HepG2 (cell line): ENCODE data around the gene ZNF839. TPM values are rescaled to one million over a fixed set of nuclear protein-coding genes. Genes with fewer than 3 reads are reported as not detected.

Experiments
- AGO2 ChIP-seq: fragments of 200-400 bp; formaldehyde crosslinking; optimal IDR thresholded peaks from 2 replicates; pipeline ENCODE3; 2017; ENCODE audit warnings: mild to moderate bottlenecking, low read depth, low read length, moderate library complexity
- EEA1 ChIP-seq: sonication (generic); formaldehyde crosslinking; IDR thresholded peaks from 2 replicates; pipeline ENCODE4 v1.5.1; 2020; ENCODE audit warnings: mild to moderate bottlenecking, missing genetic modification reagents, borderline replicate concordance
- HOXD1 ChIP-seq: sonication (generic); formaldehyde crosslinking; IDR thresholded peaks from 2 replicates; pipeline ENCODE4 v1.5.0; 2020; ENCODE audit warnings: missing genetic modification reagents
- NFYC ChIP-seq: IDR thresholded peaks from 2 replicates; pipeline ENCODE4 v1.6.1; 2016; ENCODE audit warnings: missing genetic modification reagents, missing compliant biosample characterization
- NR2F2 ChIP-seq: IDR thresholded peaks from 2 replicates; pipeline ENCODE4 v1.6.1; 2012; ENCODE audit warnings: low read depth, inconsistent platforms, borderline replicate concordance
- NR3C1 ChIP-seq: sonication (generic); formaldehyde crosslinking; IDR thresholded peaks from 2 replicates; pipeline ENCODE4 v1.4.0; 2020; ENCODE audit warnings: missing genetic modification reagents
- RFX1 ChIP-seq: fragments of 450-650 bp; IDR thresholded peaks from 2 replicates; pipeline ENCODE4 v1.6.1; 2017
- SMAD3 ChIP-seq: sonication (generic); formaldehyde crosslinking; IDR thresholded peaks from 2 replicates; pipeline ENCODE4 v1.4.0; 2020; ENCODE audit warnings: missing genetic modification reagents
- SP4 ChIP-seq: sonication (generic); formaldehyde crosslinking; IDR thresholded peaks from 2 replicates; pipeline ENCODE4 v1.8.1; 2023; ENCODE audit warnings: mild to moderate bottlenecking, missing genetic modification reagents
- STAG1 ChIP-seq: sonication (generic); formaldehyde crosslinking; IDR thresholded peaks from 2 replicates; pipeline ENCODE4 v1.4.0; 2020; ENCODE audit warnings: missing genetic modification reagents
- TBX2 ChIP-seq: sonication (generic); formaldehyde crosslinking; IDR thresholded peaks from 2 replicates; pipeline ENCODE4 v1.5.0; 2020; ENCODE audit warnings: missing genetic modification reagents, mild to moderate bottlenecking, borderline replicate concordance
- ZFY ChIP-seq: sonication (generic); formaldehyde crosslinking; IDR thresholded peaks from 2 replicates; pipeline ENCODE4 v1.4.0; 2020; ENCODE audit warnings: missing genetic modification reagents
- ZNF160 ChIP-seq: sonication (generic); formaldehyde crosslinking; IDR thresholded peaks from 2 replicates; pipeline ENCODE4 v1.8.0; 2022; ENCODE audit warnings: mild to moderate bottlenecking, inconsistent platforms, missing genetic modification reagents
- ZNF24 ChIP-seq: fragments of 450-650 bp; IDR thresholded peaks from 2 replicates; pipeline ENCODE4 v1.6.1; 2017; ENCODE audit warnings: antibody characterized with exemption, mild to moderate bottlenecking
- ZNF350 ChIP-seq: sonication (generic); formaldehyde crosslinking; IDR thresholded peaks from 2 replicates; pipeline ENCODE4 v1.4.0; 2020; ENCODE audit warnings: mild to moderate bottlenecking, low read depth, missing genetic modification reagents, borderline replicate concordance
- ZNF530 ChIP-seq: sonication (generic); formaldehyde crosslinking; IDR thresholded peaks from 2 replicates; pipeline ENCODE4 v1.5.0; 2020; ENCODE audit warnings: low read depth, mild to moderate bottlenecking, missing genetic modification reagents
- ZNF7 ChIP-seq: IDR thresholded peaks from 2 replicates; pipeline ENCODE4 v1.6.1; 2016; ENCODE audit warnings: missing biosample characterization, missing genetic modification reagents
- ZNF891 ChIP-seq: sonication (generic); formaldehyde crosslinking; IDR thresholded peaks from 2 replicates; pipeline ENCODE4 v1.5.0; 2020; ENCODE audit warnings: mild to moderate bottlenecking, missing genetic modification reagents
- ZSCAN12 ChIP-seq: sonication (generic); formaldehyde crosslinking; IDR thresholded peaks from 2 replicates; pipeline ENCODE4 v1.9.0; 2021; ENCODE audit warnings: mild to moderate bottlenecking, missing genetic modification reagents
- polyA plus RNA-seq, 8 experiments: library from polyadenylated mRNA; depleted of rRNA in 3 of 8; stranded (reverse) in 7 of 8; unstranded in 1 of 8; fragments of >200 nt; fragmentation: Illumina TruSeq in 4 of 8; extraction: Trizol in 4 of 8; gene quantifications; 2 replicates each; pipeline versions ENCODE4 v1.2.1 to v1.2.3, GENCODE V29; 2011 to 2016; ENCODE audit warnings: low read depth in 4 of 8, missing spikeins in 1 of 8, mixed read lengths in 1 of 8; ENCODE audit not compliant: insufficient read depth in 1 of 8
- total RNA-seq, 5 experiments: library from RNA; depleted of rRNA; stranded (reverse); fragments of >200 nt; fragmentation: Illumina TruSeq; extraction: Trizol; gene quantifications; 2 replicates each; pipeline ENCODE4 v1.2.3, GENCODE V29; 2016; ENCODE audit warnings: low read depth in 1 of 5
- TF ChIP-seq, protein P1 (sequence below): sonication (generic); formaldehyde crosslinking; IDR thresholded peaks from 2 replicates; pipeline ENCODE4 v1.8.0; 2022; ENCODE audit warnings: missing genetic modification reagents, low read depth, mild to moderate bottlenecking, borderline replicate concordance
- TF ChIP-seq, protein P2 (sequence below): sonication (generic); formaldehyde crosslinking; IDR thresholded peaks from 2 replicates; pipeline ENCODE4 v1.5.0; 2020; ENCODE audit warnings: mild to moderate bottlenecking, missing genetic modification reagents, borderline replicate concordance
- TF ChIP-seq, protein P3 (sequence below): IDR thresholded peaks from 2 replicates; pipeline ENCODE4 v1.6.1; 2016; ENCODE audit warnings: missing biosample characterization, missing genetic modification reagents, low read depth

ZNF839 gene
- total and polyA plus RNA-seq, 2 of the 13 experiments (the other 11 are each of a cell fraction or from before 2014, with no cell fraction given) = 11.1 to 12.8 TPM

DNA sequence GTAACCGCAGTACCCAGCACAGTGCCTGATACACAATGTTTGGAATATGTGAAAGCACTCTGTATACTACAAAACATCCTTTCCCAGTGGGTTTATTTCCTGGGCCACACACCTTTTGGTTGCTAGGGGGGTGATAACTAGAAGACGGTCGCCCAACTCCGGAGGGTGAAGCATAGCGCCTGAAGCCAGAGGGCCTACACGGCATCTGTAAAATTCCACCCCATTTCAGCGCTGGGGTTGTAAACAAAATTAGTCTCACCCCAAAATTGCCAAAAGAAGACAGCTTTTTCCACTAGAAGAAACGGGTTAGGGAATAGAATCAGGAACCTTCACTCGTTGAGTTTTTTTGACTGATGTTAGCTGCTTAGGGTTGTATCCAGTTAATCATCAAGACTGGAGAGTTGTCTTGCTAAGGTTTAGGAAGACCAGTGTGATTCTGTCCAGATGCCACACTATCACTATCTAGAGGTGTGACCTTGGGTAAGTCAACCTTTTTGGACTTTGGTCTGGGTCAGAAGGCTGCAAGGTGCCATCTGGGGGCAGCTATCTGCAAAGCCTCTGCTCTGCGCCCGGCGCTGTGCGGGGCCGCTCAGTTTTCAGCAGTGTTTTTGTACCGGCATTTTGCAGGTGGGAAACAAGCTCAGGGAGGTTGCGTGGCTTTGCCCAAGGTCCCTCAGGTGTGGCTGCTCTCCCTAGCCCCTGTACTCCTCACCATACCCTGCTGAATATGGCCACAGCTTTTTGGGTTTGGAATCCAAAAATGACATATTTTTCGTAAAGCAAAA lies 1.3 kb downstream of the ZNF839 start (continued):
- TF ChIP-seq, protein P1, sequence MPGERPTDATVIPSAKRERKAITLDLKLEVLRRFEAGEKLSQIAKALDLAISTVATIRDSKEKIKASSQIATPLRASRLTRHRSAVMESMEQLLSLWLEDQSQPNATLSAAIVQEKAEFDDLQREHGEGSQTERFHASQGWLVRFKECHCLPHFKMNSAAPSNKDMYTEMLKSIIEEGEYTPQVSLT (CRISPR knock-in tag) = no peak
- TF ChIP-seq ZNF530 (CRISPR knock-in tag) (no peak), HOXD1 (CRISPR knock-in tag) (no peak), NR2F2 (no peak; the same call in 1 of the 2 replicates), STAG1 (CRISPR knock-in tag) (no peak), NFYC (no peak; the same call in 1 of the 2 replicates), ZSCAN12 (CRISPR knock-in tag) (no peak), SMAD3 (CRISPR knock-in tag) (peak; percentile 6; the same call in 1 of the 2 replicates), SP4 (CRISPR knock-in tag) (no peak), ZNF24 (no peak), RFX1 (no peak), EEA1 (CRISPR knock-in tag) (0 out of 2 replicates have a peak, but pooled peaks have one; percentile 45), ZNF891 (CRISPR knock-in tag) (peak; percentile 31; the same call in 1 of the 2 replicates), ZNF350 (CRISPR knock-in tag) (0 out of 2 replicates have a peak, but pooled peaks have one; percentile 54), NR3C1 (CRISPR knock-in tag) (no peak), ZFY (CRISPR knock-in tag) (no peak), ZNF160 (CRISPR knock-in tag) (no peak), AGO2 (no peak), TBX2 (peak; percentile 73), ZNF7 (no peak)
- TF ChIP-seq, protein P2, sequence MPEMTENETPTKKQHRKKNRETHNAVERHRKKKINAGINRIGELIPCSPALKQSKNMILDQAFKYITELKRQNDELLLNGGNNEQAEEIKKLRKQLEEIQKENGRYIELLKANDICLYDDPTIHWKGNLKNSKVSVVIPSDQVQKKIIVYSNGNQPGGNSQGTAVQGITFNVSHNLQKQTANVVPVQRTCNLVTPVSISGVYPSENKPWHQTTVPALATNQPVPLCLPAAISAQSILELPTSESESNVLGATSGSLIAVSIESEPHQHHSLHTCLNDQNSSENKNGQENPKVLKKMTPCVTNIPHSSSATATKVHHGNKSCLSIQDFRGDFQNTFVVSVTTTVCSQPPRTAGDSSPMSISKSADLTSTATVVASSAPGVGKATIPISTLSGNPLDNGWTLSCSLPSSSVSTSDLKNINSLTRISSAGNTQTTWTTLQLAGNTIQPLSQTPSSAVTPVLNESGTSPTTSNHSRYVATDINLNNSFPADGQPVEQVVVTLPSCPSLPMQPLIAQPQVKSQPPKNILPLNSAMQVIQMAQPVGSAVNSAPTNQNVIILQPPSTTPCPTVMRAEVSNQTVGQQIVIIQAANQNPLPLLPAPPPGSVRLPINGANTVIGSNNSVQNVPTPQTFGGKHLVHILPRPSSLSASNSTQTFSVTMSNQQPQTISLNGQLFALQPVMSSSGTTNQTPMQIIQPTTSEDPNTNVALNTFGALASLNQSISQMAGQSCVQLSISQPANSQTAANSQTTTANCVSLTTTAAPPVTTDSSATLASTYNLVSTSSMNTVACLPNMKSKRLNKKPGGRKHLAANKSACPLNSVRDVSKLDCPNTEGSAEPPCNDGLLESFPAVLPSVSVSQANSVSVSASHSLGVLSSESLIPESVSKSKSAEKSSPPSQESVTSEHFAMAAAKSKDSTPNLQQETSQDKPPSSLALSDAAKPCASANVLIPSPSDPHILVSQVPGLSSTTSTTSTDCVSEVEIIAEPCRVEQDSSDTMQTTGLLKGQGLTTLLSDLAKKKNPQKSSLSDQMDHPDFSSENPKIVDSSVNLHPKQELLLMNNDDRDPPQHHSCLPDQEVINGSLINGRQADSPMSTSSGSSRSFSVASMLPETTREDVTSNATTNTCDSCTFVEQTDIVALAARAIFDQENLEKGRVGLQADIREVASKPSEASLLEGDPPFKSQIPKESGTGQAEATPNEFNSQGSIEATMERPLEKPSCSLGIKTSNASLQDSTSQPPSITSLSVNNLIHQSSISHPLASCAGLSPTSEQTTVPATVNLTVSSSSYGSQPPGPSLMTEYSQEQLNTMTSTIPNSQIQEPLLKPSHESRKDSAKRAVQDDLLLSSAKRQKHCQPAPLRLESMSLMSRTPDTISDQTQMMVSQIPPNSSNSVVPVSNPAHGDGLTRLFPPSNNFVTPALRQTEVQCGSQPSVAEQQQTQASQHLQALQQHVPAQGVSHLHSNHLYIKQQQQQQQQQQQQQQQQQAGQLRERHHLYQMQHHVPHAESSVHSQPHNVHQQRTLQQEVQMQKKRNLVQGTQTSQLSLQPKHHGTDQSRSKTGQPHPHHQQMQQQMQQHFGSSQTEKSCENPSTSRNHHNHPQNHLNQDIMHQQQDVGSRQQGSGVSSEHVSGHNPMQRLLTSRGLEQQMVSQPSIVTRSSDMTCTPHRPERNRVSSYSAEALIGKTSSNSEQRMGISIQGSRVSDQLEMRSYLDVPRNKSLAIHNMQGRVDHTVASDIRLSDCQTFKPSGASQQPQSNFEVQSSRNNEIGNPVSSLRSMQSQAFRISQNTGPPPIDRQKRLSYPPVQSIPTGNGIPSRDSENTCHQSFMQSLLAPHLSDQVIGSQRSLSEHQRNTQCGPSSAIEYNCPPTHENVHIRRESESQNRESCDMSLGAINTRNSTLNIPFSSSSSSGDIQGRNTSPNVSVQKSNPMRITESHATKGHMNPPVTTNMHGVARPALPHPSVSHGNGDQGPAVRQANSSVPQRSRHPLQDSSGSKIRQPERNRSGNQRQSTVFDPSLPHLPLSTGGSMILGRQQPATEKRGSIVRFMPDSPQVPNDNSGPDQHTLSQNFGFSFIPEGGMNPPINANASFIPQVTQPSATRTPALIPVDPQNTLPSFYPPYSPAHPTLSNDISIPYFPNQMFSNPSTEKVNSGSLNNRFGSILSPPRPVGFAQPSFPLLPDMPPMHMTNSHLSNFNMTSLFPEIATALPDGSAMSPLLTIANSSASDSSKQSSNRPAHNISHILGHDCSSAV = no peak
- TF ChIP-seq, protein P3, sequence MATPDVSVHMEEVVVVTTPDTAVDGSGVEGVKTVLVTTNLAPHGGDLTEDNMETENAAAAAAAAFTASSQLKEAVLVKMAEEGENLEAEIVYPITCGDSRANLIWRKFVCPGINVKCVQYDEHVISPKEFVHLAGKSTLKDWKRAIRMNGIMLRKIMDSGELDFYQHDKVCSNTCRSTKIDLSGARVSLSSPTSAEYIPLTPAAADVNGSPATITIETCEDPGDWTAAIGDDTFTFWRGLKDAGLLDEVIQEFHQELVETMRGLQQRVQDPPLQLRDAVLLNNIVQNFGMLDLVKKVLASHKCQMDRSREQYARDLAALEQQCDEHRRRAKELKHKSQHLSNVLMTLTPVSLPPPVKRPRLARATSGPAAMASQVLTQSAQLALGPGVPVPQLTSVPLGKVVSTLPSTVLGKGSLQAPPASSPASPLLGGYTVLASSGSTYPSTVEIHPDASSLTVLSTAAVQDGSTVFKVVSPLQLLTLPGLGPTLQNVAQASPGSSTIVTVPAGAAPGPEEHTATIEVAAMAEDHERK (CRISPR knock-in tag) = no peak
